Measurements from ENCODE around the gene GNG12. TPM values are rescaled to one million over a fixed set of nuclear protein-coding genes. Genes with fewer than 3 reads are reported as not detected.

Gene GNG12
- total RNA-seq, 1 donor from 2014 or later, result 237 TPM

DNA sequence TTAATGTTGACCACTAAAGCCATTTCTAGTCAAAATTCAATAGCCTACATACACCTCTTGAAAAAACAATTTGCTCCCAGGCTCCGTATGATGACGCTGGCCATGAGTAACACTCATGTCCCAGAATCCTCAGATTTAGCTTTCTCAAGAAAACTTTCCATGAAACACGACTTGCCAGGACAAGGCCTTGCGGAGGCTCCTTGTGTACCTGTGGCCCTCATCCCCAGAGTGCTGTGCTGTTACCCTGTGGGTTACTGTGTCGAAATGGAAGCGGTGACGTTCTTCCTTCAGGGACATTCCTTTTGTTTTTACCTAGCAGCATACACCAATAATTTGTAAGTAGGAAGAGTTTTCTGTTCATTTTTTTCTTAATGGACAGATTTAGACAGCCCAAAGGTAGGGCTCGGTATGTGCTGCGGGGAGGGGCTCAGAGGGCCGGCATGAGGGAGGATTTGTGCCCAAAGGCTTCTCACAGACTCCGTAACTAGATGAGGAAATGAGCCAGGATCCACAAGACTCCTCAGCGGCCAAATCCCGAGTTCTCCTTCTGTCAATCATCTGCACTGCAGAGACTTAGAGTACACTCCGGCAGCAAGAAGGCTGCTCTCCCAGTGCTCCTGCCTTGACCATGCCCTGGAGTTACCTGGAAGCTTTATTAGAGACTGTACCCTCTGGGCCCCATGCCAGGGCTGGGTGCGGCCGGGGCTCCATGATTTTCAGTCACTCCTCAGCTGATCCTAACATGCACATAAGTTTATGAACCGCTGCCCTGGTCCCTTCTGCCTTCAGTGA is 17.8 kb downstream of the GNG12 start:
- DNase-seq (ENCODE audit: low read depth, low spot score), result no peak

DNA sequence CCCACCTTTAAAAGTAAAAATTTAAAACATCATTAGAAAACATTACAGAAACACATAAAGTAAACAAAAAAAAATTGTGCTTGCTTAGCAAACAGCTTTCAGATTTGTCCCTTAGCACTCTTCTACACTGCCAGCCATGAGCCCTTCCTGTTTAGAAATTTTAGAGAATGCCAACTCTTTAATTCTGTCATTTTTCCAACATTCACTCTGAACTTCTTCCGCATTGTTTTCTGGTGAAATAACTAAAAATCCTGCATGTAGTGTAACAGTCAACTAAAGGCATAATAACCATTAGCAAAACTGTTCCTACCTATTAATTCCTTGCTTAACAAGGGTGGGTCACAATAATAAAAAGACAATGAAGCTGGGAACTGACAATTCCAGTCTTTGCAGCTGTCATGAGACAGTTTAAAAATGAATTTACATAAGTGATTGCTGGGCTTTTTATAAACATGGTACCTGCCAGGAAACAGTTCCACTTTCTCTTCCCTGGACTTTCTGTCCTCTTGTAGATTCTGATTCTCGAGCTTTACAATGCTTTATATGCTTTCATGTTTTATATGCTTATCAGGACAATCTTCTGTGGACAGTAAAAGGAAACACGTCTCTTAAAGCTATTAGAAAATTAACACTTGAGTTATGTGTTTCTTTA is 19.0 kb downstream of the GNG12 start:
- no peak for DNase-seq (ENCODE audit: low read depth, low spot score)

DNA sequence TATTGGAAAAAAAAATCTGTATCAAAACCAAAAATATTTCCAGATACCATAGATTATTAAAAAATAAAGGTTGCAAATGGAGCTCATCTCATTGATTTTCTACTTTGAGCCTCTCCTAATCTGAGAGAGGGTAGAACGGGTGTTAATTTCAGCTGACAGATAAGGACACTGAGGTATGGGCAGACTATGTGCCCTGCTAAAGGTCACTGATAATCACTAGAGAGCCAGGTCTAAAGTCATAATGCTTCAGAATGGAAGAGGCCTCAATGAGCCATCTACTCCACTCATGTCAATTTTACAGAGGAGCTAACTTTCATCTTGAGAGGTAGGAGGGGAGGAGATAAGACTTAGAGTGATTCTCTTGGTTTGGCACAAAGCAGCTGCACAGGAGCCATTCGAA is 21.0 kb downstream of the GNG12 start:
- DNase-seq (ENCODE audit: low read depth, low spot score), result no peak

DNA sequence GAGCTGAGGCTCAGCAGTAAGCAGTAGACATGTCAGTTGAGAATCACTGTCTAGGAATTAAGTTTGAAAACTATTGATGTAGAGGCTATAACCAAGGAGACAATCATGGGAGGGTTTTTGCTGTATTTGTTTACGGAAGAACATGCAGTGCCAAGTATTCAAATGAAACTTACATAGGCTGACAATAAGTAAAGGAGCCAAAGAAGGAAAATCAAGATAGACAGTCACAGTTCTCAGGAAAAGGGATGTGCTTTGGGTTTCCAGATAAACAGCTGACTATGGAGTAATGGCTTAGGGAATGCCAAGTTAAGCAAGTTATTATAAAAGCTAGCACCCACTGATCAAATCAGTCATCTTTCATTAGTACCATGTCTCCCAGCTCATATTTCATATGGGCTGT is 21.5 kb downstream of the GNG12 start:
- peak; percentile 72 for DNase-seq (ENCODE audit: low read depth, low spot score)

DNA sequence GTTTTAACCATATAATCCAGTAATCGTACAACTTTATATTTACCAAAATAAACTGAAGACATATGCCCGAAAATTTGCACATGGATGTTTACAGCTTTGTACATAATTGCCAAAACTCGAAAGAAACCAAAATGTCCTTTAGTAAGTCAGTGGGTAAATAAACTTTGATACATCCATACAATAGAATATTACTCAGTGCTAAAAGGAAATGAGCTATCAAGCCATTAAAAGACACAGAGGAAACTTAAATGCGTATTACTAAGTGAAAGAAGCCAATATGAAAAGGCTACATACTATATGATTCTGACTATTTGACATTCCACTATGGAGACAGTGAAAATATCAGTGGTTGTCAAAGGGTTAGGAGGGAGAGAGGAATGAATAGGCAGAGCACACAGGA is 23.4 kb downstream of the GNG12 start:
- no peak for DNase-seq (ENCODE audit: low read depth, low spot score)

DNA sequence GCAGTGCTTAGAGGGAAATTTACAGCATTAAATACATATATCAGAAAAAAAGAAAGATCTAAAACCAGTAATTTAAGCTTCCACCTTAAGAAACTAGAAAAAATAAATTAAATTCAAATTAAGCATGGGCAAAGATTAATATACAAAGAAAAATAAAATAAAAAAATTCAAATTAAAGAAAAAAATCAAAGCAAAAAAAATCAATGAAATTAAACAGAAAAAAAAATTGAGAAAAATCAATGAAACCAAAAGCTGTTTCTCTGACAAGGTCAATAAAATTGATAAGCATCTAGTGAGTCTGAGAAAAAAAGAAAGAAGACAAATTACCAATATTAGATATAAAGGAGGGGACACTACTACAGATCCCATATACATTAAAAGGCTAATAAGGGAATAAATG is 26.0 kb downstream of the GNG12 start:
- DNase-seq (ENCODE audit: low read depth, low spot score), result no peak

DNA sequence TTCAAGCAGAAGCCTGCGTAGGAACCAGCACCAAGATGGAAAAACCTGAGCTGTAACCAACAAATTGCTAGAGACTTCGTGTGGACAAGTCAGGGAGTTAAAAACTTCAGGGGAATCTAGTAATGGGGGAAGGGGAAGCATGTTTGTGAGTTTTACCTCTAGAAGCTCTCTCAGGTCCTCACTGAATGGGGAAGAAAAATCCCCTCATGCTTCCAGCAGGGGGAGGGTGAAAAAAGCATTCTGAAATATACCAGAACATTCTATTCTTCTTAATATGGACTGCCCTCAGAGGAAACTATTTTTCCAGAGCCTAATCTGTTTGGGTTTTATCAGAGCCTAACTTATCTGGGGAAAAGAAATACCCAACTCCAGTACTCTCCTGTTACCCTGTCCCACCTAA is 28.6 kb downstream of the GNG12 start:
- DNase-seq (ENCODE audit: low read depth, low spot score), result no peak

DNA sequence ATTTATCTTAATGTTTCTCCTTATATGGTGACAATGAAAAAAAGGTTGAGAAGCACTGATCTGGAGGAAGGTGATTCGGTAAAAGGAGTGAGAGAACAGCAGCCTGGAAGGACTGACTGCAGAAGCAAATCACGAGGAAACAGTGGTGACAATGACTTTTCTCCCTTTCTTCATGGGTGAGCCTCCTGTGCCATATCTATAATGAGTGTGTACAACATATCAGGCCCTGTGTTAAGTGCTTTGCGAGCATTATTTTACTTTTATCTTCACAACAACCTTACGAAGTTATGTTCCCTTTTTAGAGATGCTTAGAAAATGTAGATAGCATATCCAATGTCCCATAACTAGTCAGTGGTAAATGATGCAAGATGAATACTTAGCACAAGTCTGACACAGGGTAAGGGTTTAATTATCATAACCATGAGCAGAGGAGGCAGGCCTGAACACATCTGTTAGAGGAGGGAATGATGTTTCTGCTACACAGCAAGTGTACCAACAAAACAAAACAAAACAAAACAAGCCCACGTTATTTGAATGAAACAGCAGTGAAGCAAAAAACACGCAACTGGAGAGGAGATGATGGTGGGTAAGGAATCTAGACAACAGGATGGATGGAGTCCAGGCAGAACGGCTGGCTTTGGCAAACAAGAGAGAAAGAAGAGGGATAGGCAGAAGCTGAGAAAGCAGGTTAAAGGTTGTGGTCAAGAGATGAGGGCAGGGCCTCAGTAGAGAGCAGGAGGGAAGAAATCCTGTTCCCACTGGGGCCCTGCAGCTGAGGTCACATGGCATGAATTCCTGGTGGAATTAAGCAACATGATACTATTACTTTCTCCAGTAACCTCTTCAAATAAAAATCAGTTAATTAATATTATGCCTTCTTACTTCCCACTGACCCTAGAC is 29.6 kb downstream of the GNG12 start:
- no peak for DNase-seq (ENCODE audit: low read depth, low spot score)

DNA sequence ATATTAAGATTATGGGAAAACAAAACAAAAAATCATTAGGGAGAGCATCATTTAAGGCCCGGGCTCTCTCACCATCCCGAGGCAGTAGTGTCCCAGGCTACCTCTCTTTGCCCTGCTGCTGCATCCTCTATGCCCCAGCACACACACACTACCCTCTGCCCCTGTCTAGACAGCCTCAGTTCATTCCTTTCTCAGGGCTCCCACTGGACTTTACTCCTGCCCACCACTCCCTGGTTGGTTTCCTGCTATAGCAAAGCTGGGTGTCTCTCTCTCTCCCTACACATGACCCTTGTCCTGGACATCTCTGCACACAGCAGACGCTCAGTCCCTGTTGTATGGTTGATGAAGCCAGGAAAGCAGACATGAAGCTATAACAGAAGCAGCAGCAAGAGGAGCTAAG is 30.7 kb downstream of the GNG12 start:
- DNase-seq (ENCODE audit: low read depth, low spot score), result no peak

DNA sequence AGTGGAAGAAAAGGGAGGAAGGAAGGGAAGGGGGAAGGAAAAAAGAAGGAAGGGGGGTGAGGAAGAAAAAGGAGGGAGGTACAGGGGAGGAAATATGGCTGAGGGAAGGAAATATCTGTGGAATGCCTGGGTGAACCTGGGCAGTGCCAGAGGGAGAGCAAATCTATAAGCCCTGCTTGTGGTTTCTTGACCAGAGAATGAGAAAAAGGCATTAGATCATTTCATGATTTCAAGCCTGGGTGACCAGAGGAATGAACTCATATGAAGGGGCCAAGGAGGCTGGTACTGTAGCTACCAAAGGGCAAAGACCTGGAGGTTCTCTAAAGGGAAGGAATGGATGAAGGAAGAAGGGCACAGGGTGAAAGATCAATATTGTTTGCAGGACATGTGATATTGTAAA is 31.4 kb downstream of the GNG12 start:
- DNase-seq (ENCODE audit: low read depth, low spot score), result no peak

DNA sequence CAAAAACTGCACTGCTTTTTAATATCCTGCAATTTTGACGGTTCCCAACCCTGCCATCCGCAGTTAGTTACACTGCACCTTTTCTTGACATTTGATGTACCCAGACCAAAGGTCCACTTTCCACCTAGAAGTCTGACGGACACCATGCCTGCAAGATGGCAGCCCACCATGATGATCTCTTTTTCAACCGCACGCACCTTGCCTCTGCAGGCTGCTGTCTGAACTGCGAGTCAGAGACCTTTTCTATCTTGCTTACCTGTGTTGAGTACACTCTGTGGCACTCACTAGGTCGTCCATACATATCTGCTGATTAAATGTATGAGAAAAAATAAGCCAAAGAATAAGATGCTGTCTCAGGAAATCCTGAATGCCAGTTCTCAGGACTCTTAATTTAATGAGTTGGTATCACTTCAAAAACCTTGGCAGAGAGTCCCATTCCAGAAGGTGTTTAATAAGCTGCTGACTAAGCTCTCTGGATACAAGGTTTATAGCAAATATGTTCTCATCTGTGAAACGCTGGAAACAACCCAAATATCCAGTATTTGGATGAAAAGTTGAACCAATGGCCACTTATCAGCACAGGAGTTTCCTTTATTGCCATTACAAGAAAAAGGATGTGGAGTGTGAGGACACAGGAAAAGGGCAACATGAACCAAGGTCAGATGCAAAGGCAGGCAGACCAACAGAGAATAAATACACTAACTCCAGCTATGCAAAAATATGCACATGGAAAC is 37.9 kb downstream of the GNG12 start:
- DNase-seq (ENCODE audit: low read depth, low spot score), result peak; percentile 49

DNA sequence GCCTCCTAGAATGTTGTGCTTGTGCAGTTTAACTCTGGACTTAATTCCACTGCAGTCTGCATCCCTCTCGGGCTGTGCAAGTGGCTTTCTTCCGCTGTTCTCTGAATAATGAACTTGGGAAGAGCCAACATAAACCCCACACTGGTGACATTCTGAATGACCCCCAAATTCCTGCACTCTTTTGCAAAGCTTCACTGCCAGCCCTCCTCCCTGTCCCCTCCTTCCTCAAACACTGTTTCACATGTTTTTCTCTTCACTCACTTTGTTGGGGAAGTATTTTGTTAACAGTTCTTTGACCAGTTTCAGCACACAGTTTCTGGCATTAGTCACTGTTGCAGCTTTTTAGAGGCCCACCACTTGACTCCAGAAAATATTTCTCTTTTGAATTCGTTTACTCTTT is 39.7 kb downstream of the GNG12 start:
- DNase-seq (ENCODE audit: low read depth, low spot score), result no peak

DNA sequence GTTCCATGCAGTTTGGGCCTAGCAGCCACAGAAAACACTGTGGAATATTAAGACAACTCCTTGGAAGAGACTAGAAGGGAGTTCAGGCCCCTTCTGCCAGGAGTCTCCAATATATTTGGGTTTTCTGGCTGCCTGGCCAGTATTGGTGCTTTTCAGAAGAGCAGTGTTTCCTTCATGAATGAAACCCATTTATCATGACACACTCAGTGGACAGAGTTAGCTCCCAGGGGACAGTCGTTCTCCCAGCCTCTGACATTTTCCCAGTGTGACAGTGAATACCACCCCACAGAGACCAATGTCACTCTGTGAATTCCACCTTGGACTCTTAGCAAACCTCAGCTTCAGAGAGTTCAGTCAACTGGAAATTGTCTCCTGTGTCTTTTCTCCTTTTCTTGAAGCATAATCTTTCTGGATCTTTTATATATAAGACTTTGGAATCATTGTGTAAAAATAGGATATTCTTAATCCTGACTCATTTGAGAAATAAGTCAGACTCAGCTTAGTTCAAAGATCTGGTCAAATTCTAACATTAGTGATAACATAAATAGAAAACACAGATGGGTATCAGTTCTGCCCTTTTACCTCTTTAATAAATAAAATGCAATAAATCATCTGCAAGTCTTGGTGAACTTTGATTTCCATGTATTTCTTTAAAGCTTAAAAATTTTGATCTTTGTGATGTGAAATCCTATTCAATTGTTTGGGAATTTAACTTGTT is 40.4 kb downstream of the GNG12 start:
- no peak for DNase-seq (ENCODE audit: low read depth, low spot score)

DNA sequence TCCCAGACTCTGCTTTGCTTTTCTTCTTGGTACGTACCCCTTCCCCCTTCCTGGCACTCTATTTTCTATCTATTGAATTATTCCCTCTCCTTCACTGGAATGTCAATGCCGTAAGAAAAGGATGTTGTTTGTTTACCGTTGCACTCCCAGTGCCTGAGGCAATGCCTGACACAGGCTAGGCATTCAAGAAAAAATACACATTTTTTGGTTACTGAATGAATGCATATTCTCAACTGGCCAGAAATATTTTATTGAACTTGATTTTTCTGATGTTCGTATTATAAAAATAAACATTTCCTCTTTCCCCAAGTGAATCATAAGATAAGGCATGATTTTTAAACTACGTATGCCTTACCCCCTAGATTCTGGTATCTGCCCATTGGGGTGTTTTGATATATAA is 41.2 kb downstream of the GNG12 start:
- DNase-seq (ENCODE audit: low read depth, low spot score), result peak; percentile 77

DNA sequence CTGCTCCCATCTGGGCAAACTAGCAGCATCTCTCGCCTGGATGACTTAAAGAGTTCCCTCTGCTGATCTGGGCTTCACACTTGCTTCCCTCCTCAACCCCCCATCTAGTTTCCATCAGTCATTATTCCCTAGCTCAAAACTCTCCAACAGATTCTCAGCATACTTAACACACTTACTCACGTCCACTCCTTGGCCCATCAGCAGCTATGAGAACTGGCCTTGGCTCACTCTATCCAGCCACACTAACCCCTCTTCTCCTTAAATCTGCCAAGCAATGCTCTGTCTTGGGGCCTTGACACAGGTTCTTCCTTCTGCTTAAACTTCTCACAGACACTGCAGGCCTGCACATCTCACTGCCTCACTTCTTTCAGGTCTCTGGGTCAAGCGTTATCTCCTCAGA is 41.6 kb downstream of the GNG12 start:
- DNase-seq (ENCODE audit: low read depth, low spot score), result peak; percentile 74

DNA sequence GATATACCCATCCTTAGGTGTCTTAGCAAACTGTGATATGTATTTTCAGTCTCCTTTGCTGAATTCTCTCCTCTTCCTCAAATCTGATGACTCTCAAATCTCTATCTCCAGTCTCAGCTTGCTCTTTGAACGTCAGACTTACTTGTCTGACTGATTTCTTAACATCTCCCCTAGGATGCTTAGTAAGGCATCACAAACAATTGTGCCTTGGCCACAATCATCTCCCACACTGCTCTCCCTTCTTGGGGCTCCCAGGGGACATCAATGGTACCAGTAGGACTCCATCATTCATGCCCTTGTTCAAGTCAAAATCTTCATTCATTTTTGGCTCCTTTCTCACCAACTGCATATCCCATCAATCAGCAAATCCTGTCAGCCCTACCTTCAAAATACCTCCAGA is 42.0 kb downstream of the GNG12 start:
- DNase-seq (ENCODE audit: low read depth, low spot score), result no peak

DNA sequence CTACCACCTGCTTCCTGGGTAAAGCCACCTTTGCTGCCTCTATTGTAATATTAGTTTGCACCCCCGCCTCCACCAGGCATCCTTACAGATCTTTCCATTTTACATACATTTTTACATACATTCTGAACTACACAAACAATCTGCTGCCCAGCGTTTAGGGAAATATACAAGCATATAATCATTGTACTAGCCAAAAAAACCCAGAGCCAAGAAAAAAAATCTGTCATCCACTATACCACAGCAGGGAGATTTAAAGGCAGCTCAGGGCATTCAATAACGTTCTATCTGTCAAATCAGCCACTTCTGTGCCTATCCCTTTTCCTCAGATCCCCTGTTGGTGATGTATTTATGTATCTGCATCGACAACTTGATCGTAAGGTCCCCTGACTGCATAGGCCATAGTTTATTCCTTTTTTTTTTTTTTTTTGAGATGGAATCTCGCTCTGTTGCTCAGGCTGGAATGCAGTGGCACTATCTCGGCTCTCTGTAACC is 43.0 kb downstream of the GNG12 start:
- no peak for DNase-seq (ENCODE audit: low read depth, low spot score)

DNA sequence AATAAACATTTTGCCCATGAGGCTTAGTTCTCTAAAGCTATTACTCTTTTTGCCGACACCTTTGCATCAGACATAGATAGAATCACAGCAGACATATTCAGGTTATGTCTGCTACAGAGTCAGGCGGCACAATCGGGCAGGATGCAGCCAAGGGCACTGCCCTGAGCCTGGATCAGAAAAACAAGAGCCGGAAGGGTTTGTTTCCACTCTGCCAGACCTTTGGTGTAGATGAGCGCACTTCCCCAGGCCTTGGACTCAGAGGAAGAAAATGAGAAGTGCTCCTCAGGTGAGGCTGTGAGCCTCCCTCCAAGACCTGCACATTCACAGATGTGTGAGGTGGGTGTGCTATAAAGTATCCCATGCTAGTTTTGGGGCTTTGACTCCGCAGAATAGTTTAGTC is 43.7 kb downstream of the GNG12 start:
- no peak for DNase-seq (ENCODE audit: low read depth, low spot score)

DNA sequence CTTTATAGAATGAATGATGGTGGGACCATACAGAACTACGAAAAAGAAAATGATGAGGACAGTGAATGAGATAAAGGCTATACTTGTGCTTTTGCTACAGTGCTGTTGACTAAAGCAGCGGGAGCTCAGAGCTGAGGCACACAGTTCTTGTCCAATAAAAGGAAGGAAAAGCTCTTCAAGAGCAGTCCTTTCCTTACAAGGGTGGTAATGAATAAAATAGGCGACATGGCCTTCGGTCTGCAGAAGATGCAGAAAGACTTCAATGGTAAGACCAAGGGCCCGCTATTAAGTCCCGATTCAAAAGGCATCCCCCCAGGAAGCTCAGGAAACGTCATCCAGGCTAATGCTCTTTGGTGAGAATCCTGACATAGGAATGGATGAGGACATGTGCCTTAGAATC is 44.4 kb downstream of the GNG12 start:
- DNase-seq (ENCODE audit: low read depth, low spot score), result no peak

DNA sequence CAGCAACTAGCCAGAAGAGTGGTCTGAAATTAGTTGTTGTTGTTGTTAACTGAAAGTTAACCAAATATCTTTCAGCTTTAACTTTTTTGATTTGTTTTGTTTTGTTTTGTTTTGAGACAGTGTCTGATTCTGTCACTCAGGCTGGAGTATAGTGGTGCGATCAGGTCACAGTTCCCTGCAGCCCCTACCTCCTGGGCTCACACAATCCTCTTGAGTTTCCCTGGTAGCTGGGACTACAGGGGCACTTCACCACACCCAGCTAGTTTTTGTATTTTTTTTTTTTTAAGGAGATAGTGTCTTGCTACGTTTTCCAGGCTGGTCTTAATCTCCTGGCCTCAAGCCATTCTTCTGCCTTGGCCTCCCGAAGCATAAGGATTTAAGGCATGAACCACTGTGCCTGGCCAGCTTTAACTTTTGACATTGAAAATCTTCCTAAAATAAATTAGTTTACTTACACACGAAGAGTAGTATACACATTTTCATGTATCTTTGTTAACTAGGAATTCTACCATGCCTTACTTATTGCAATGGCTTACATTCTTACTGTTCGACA is 45.0 kb downstream of the GNG12 start:
- no peak for DNase-seq (ENCODE audit: low read depth, low spot score)

Measured in pulmonary artery endothelial cell (primary cell).